ENCODE measurements around the gene SIX5. TPM values are rescaled to one million over a fixed set of nuclear protein-coding genes. Genes with fewer than 3 reads are reported as not detected.
A peak's percentile ranks its signal among the peaks of the same experiment; 100 is the strongest.

The SIX5 gene
- total and polyA plus RNA-seq, 9 of the 15 experiments (the other 6 are each of a cell fraction or from before 2014, with no cell fraction given) = 1.4 to 17.2 (median 7.4) TPM; not detected in 2

DNA sequence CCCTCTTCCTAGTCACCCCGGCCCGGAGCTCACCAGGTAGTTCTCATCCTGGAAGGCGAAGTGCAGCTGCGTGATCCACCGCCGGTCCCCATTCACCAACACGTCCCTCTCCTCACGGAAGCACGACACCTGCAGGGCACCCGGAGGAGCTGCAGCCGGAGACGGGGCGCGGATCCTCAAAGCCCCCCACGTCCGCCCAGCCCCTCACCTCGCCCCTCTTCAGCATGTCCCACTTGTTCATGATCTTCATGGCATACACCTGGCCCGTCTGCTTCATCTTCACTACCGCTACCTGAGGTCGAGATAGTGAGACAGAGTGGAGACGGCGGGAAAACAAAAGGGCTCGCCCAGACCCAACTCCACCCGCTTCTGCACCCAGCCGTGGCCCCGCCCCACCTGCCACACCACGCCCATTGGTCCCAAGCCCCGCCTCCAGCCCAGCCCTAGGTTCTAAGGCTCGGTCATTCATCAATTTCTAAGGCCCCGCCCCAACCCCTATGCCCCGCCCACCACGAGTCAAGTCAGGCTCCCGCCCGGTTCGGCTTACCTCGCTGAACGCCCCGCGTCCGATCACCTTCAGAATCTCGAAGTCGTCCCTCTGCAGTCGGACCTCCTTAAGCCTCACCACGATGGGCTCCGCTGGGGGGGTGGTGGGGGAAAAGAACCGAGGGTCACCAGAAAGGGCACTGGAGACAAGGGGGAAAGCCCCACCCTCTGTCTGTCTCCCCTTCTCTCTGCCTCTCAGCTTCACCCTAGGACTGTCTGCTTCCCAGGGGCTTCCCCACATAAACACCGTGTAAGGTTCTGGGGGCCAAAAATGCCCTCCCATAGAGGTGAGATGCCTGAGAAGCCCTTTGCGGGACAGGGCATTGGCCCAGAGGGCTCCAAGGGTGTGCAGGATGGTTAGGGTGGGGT lies 10.4 kb upstream of the SIX5 start (continued):
- TF ChIP-seq, protein P1, sequence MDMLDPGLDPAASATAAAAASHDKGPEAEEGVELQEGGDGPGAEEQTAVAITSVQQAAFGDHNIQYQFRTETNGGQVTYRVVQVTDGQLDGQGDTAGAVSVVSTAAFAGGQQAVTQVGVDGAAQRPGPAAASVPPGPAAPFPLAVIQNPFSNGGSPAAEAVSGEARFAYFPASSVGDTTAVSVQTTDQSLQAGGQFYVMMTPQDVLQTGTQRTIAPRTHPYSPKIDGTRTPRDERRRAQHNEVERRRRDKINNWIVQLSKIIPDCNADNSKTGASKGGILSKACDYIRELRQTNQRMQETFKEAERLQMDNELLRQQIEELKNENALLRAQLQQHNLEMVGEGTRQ (CRISPR knock-in tag; IDR thresholded peaks at IDR 0.05) = no peak
- TF ChIP-seq, protein P2, sequence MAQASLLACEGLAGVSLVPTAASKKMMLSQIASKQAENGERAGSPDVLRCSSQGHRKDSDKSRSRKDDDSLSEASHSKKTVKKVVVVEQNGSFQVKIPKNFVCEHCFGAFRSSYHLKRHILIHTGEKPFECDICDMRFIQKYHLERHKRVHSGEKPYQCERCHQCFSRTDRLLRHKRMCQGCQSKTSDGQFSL (CRISPR knock-in tag; IDR thresholded peaks at IDR 0.05) = peak; percentile 73
- TF ChIP-seq, protein P2 (tag; IDR thresholded peaks at IDR 0.05) = no peak
- TF ChIP-seq ZNF175 (CRISPR knock-in tag; IDR thresholded peaks at IDR 0.05; ENCODE audit: low read depth) (no peak), RB1 (IDR thresholded peaks at IDR 0.05; ENCODE audit: low read depth) (peak; percentile 99), SIX5 (IDR thresholded peaks at IDR 0.05; ENCODE audit: borderline replicate concordance in 1 of 2, insufficient read depth in 1 of 2, low read depth in 1 of 2, low read length in 2 of 2) (no peak), NR4A1 (CRISPR knock-in tag; IDR thresholded peaks at IDR 0.05) (no peak), NR4A1 (tag; IDR thresholded peaks at IDR 0.05) (no peak), BACH1 (tag; IDR thresholded peaks at IDR 0.05) (no peak), JUND (IDR thresholded peaks at IDR 0.05; ENCODE audit: borderline replicate concordance, low read depth, low read length) (peak; percentile 48; the same call in 1 of the 2 replicates), JUND (tag; IDR thresholded peaks at IDR 0.05; ENCODE audit: borderline replicate concordance, low read depth, low read length) (no peak), ZNF232 (CRISPR knock-in tag; IDR thresholded peaks at IDR 0.05) (no peak), HMG20B (CRISPR knock-in tag; IDR thresholded peaks at IDR 0.05) (no peak), SMARCA4 (IDR thresholded peaks at IDR 0.05) (0 out of 2 replicates have a peak, but pooled peaks have one; percentile 45)
- TF ChIP-seq, protein P3, sequence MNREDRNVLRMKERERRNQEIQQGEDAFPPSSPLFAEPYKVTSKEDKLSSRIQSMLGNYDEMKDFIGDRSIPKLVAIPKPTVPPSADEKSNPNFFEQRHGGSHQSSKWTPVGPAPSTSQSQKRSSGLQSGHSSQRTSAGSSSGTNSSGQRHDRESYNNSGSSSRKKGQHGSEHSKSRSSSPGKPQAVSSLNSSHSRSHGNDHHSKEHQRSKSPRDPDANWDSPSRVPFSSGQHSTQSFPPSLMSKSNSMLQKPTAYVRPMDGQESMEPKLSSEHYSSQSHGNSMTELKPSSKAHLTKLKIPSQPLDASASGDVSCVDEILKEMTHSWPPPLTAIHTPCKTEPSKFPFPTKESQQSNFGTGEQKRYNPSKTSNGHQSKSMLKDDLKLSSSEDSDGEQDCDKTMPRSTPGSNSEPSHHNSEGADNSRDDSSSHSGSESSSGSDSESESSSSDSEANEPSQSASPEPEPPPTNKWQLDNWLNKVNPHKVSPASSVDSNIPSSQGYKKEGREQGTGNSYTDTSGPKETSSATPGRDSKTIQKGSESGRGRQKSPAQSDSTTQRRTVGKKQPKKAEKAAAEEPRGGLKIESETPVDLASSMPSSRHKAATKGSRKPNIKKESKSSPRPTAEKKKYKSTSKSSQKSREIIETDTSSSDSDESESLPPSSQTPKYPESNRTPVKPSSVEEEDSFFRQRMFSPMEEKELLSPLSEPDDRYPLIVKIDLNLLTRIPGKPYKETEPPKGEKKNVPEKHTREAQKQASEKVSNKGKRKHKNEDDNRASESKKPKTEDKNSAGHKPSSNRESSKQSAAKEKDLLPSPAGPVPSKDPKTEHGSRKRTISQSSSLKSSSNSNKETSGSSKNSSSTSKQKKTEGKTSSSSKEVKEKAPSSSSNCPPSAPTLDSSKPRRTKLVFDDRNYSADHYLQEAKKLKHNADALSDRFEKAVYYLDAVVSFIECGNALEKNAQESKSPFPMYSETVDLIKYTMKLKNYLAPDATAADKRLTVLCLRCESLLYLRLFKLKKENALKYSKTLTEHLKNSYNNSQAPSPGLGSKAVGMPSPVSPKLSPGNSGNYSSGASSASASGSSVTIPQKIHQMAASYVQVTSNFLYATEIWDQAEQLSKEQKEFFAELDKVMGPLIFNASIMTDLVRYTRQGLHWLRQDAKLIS (CRISPR knock-in tag; IDR thresholded peaks at IDR 0.05) = no peak
- TF ChIP-seq, protein P4, sequence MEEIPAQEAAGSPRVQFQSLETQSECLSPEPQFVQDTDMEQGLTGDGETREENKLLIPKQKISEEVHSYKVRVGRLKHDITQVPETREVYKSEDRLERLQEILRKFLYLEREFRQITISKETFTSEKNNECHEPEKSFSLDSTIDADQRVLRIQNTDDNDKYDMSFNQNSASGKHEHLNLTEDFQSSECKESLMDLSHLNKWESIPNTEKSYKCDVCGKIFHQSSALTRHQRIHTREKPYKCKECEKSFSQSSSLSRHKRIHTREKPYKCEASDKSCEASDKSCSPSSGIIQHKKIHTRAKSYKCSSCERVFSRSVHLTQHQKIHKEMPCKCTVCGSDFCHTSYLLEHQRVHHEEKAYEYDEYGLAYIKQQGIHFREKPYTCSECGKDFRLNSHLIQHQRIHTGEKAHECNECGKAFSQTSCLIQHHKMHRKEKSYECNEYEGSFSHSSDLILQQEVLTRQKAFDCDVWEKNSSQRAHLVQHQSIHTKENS (CRISPR knock-in tag; IDR thresholded peaks at IDR 0.05) = no peak
- TF ChIP-seq, protein P5, sequence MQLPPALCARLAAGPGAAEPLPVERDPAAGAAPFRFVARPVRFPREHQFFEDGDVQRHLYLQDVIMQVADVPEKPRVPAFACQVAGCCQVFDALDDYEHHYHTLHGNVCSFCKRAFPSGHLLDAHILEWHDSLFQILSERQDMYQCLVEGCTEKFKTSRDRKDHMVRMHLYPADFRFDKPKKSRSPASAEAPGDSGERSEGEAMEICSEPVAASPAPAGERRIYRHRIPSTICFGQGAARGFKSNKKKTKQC (CRISPR knock-in tag; IDR thresholded peaks at IDR 0.05) = peak; percentile 57; the same call in 1 of the 2 replicates
